Measurements from ENCODE around the gene VSTM2L. TPM values are rescaled to one million over a fixed set of nuclear protein-coding genes. Genes with fewer than 3 reads are reported as not detected.

The VSTM2L gene
- total and polyA plus RNA-seq, 5 experiments from 2014 or later: not detected

DNA sequence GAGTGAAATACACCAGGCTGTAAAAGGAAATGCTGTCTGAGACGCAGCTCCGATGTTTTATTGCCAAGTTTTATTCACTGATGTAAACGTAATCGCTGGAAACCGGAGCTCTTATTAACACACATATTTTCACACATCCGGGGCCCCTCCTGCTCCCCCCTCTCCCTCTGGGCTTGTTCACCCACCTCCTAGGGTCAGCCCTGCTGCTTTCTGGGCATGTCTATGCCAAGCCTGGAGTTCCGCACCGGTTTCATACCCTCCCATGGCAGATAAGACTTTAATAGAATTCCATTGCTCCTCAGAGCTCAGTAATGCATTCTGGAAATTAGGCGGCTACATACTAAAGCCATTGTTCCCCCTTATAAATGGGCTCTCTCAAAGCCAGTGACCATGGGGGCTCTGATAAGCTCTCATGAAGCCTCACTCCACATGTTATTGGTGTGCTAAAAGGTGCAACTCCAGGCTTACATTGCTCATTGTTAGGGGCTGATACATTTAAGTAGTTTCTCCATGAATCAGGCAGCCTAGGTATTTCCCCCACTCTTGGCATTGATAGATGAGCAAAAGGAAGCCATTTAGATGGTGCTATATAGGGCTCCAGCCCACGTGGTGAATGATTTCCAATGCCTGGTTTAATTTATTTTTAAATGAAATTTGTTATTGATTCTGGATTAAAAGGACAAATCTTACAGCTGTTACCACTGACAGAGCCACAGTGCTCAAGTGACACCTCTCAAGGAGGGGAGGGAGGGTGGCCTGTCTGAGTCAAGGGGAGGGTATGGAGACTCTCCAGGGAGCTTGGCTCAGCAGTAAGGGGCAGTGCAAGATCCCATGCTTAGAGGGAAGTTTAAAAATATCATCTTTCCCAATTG is 4.5 kb upstream of the VSTM2L start:
- H3K27ac Mint-ChIP-seq: no peak overlapping the region
- ATAC-seq (no peak), DNase-seq (no peak)
- POLR2A ChIA-PET: no interaction called here
- H3K4me1 Mint-ChIP-seq: peaks cover 6 to 15% (median 8%) of the 10 kb centered on the region in 4 donors
- peaks cover 19 to 51% (median 27%) of the 10 kb centered on the region in 5 donors for H3K27me3 Mint-ChIP-seq
- peaks cover 0 to 2% (median 0%) of the 10 kb centered on the region in 9 donors for H3K9me3 Mint-ChIP-seq
- no peak overlapping the region for H3K4me3 Mint-ChIP-seq
- peaks cover 0 to 4% (median 3%) of the 10 kb centered on the region in 3 donors for H3K36me3 Mint-ChIP-seq

DNA sequence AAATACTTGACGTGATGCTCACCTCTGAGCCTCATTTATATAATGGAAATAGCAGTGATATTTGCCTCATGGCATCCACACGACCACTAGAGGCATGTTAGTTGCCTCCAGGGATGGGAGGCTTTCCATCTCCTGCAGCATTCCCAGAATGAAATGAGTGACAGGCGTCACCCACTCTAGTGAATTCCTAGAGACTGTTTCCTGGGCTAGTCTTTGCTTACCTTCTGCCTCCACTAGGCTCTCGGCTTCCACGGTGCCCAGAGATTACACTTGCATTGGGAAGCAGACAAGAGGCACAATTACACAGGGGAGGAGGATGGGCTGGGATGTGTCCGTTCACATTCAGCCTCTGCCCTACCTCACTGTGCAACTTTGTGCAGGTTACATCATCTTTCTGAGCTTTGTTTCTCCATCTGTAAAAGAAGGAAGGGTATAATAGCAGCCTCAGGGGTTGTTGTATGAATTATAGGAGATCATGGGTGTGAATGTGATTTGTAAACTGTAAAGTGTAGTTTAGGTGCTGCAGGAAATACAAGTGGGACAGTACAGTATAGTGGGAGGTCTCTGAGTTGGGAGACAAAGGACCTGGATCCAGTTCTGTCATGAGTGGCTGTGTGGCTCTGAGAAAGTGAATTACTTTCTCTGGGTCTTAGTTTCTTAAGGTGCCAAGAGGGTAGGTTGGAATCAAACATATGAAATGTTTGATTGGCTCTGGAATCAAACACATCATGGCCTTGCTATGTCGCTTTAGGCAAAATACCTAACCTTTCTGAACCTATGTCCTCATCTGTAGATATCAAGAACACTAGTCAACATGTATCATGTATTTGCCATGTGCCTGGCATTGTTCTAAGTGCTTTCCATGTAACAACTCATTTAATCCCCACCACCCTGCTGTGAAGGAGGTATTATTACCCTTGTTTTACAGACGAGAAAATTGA is 3.6 kb upstream of the VSTM2L start:
- no peak for ATAC-seq
- POLR2A ChIA-PET: no interaction called here
- H3K4me3 Mint-ChIP-seq: no peak overlapping the region

GRCh38 chr20:37901240-37901639 is 1.7 kb upstream of the VSTM2L start:
- POLR2A ChIA-PET: no interaction called here
- peak overlapping the region in 4 of 10 donors; percentile 1 to 54 (median 40) for H3K4me3 Mint-ChIP-seq
- H3K4me1 Mint-ChIP-seq: peaks cover 11 to 22% (median 13%) of the 10 kb centered on the region in 4 donors
- no peak for DNase-seq
- peaks cover 0 to 8% (median 8%) of the 10 kb centered on the region in 3 donors for H3K36me3 Mint-ChIP-seq
- peaks cover 36 to 79% (median 53%) of the 10 kb centered on the region in 5 donors for H3K27me3 Mint-ChIP-seq
- no peak overlapping the region for H3K27ac Mint-ChIP-seq
- H3K9me3 Mint-ChIP-seq: peaks cover 0 to 4% (median 0%) of the 10 kb centered on the region in 9 donors
- no peak for ATAC-seq

More for the DNA sequence above, 3.6 kb upstream of the VSTM2L start:
- H3K27me3 Mint-ChIP-seq: peaks cover 25 to 60% (median 36%) of the 10 kb centered on the region in 5 donors
- H3K4me1 Mint-ChIP-seq: peaks cover 11 to 22% (median 13%) of the 10 kb centered on the region in 4 donors
- H3K9me3 Mint-ChIP-seq: peaks cover 0 to 4% (median 0%) of the 10 kb centered on the region in 9 donors
- DNase-seq: no peak
- peaks cover 0 to 8% (median 8%) of the 10 kb centered on the region in 3 donors for H3K36me3 Mint-ChIP-seq
- H3K27ac Mint-ChIP-seq: no peak overlapping the region

DNA sequence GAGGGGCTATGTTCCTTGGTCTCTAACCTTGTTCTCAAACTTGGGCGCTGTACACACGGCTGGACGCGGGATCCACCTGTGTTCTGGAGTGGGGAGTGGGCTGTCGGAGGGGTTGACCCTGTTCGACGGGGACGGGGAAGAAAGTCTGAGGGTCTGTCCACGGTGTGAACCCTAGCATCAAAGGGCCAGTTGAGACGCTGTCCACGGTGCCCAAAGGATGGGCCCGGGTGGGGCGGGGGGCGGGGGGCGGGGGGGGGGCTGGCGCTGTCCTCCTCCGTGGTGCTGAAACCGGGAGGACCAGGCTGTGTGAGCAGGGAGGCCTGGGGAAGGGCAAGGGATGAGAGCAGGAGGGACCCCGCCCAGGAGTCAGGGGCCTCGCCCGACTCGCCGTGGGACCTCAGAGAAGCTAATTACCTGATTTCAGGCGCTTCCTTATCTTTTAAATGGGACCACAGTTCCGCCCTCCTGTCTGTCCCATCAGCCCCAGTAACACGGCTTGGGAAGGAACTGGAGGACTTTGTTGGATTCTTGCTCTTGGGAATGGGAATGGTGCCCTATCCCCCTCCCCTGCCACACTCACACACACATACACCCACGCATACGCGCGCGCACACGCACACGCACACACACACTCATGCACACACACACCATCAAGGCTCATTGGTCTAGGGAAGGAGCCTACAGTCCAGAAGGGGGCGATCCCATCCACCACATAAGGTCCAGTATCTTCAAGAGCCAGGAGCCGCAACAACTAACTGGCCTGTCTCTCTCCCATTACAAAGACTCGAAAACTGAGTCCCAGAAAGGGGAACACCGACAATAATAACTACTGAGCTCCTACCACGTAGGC is 1.0 kb upstream of the VSTM2L start:
- DNase-seq (no peak), ATAC-seq (no peak)
- POLR2A ChIA-PET: no interaction called here

DNA sequence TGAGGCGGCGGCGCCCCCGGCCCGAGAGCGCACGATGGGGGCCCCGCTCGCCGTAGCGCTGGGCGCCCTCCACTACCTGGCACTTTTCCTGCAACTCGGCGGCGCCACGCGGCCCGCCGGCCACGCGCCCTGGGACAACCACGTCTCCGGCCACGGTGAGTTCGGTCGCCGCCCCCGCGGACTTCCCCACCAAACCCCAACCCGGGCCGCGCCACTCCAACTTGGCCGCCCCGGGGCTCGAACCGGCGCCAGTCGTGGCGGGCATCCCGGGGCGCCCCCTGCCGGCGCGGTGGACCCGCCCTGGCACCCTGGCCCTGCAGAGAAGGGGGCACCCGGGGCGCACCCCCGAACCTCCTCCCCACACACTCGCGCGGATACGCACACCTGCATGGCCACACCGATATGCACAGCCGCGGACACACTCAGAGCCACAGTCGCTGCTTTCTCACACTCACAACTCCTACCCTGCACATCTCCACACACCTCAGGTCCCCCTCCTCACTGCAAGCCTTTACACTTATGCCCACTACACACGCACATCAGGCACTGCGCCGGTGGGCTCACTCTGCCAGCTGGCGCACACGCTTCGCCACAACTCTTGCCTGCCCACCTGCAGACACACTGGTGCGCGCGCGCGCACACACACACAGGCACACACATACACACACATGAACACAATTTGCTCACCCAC is 535 bp downstream of the VSTM2L start:
- peak overlapping the region; percentile 40 to 86 (median 80) for H3K4me3 Mint-ChIP-seq
- peaks cover 11 to 22% (median 13%) of the 10 kb centered on the region in 4 donors for H3K4me1 Mint-ChIP-seq
- H3K27me3 Mint-ChIP-seq: peaks cover 36 to 85% (median 59%) of the 10 kb centered on the region in 5 donors
- ATAC-seq: no peak
- POLR2A ChIA-PET: no interaction called here
- H3K27ac Mint-ChIP-seq: peak overlapping the region in 2 of 10 donors; percentile 52 to 89
- no peak for DNase-seq
- H3K9me3 Mint-ChIP-seq: peaks cover 0 to 4% (median 0%) of the 10 kb centered on the region in 9 donors
- peaks cover 0 to 8% (median 8%) of the 10 kb centered on the region in 3 donors for H3K36me3 Mint-ChIP-seq

More for the DNA sequence above, 1.0 kb upstream of the VSTM2L start:
- Mint-ChIP-seq H3K36me3 (peaks cover 0 to 8% (median 8%) of the 10 kb centered on the region in 3 donors), H3K9me3 (peaks cover 0 to 4% (median 0%) of the 10 kb centered on the region in 9 donors), H3K27me3 (peaks cover 36 to 82% (median 58%) of the 10 kb centered on the region in 5 donors), H3K4me3 (peak overlapping the region; percentile 22 to 66 (median 46)), H3K27ac (peak overlapping the region in 1 of 10 donors; percentile 25), H3K4me1 (peaks cover 11 to 22% (median 13%) of the 10 kb centered on the region in 4 donors)

DNA sequence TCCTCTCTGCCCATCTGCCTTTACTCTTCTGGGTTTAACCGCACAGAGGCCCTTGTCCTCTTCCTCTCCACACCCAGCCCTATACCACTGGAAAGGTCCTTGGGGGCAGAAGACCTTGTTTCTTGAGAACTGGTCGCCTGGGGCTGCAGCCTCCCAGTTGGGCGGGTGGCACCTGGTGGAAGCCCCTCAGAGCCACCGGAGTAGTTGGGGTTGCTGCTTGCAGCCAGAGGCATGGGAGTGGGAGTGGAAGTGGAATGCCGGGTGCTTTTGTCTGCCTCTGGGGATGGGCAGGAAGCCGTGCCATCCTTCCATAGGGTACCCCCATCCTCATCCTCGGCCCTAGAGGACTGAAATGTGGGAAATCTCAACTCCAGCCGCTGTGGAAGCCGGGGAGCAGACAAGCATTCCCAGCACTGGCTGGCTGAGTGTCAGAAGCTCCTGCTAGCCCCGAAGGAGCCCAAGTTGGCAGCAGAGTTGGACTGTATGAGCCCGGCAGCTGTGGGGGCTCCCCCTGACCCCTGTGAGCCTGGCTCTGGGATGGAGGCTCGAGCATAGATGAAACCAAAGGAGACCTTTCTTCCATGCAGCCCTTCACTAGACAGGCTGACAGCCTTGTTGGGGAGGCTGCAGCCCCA is 1.2 kb downstream of the VSTM2L start:
- Mint-ChIP-seq H3K4me1 (peaks cover 11 to 22% (median 14%) of the 10 kb centered on the region in 4 donors), H3K9me3 (peaks cover 0 to 4% (median 0%) of the 10 kb centered on the region in 9 donors), H3K27ac (peak overlapping the region in 2 of 10 donors; percentile 52 to 89), H3K36me3 (peaks cover 0 to 8% (median 8%) of the 10 kb centered on the region in 3 donors), H3K27me3 (peaks cover 41 to 85% (median 60%) of the 10 kb centered on the region in 5 donors), H3K4me3 (peak overlapping the region in 9 of 10 donors; percentile 40 to 86 (median 77))
- POLR2A ChIA-PET: no interaction called here
- ATAC-seq (no peak), DNase-seq (no peak)

- H3K27me3 Mint-ChIP-seq: peaks cover 38 to 81% (median 55%) of the 10 kb centered on the region in 5 donors
- H3K27ac Mint-ChIP-seq: no peak overlapping the region
- peaks cover 0 to 8% (median 8%) of the 10 kb centered on the region in 3 donors for H3K36me3 Mint-ChIP-seq
- peaks cover 0 to 4% (median 0%) of the 10 kb centered on the region in 9 donors for H3K9me3 Mint-ChIP-seq
- ATAC-seq (no peak), DNase-seq (no peak)
- POLR2A ChIA-PET: no interaction called here
- peak overlapping the region in 3 of 10 donors; percentile 12 to 74 (median 18) for H3K4me3 Mint-ChIP-seq
- peaks cover 11 to 22% (median 14%) of the 10 kb centered on the region in 4 donors for H3K4me1 Mint-ChIP-seq
Measured at GRCh38 chr20:37904845-37905373, 2.0 kb downstream of the VSTM2L start.

DNA sequence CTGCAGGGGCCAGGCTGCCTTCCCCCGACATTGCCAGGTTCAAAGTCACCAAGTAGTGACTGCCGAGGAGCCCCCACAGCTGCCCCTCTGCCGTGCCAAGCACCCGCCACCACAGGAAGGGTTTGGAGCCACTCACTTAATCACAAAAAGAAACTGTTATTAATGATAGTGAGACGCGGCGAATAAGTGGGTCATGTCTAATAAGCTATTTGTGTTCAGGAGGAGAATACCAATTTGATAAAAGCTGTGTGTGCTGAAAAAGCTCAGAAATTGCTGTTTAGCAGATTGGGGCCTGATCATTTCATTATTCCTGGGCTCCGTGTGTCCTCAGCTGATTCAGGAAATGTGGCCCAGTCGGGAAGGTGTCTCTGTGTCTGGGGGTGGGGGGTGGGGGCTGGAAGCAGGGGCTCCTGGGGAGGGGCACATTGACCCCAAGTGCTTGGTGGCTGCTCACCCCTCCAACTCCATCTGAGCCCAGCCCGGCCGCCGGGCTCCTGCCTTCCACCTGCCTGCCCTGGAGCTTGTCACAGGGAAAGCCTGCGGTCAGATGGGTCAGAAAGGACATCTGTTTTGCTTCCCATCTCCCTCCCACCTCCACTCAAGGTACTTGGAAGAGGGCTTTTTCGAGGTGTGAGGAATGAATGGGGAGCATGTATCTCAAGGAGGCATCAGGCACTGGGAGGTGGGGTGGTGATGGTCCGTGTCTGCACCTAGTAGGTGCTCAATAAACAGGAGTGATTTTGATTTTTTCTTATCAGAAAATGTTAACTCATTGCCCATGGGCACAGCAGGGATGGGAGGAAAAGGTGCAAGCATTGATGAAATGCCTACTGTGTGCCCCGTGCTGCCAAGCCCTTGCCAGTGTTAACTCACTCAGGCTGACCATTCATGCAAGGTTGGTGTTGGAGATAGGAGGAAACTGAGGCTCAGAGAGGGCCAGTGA is 3.0 kb downstream of the VSTM2L start:
- H3K4me1 Mint-ChIP-seq: peaks cover 11 to 21% (median 14%) of the 10 kb centered on the region in 4 donors
- H3K27ac Mint-ChIP-seq: peak overlapping the region in 1 of 10 donors; percentile 9
- peaks cover 0 to 8% (median 7%) of the 10 kb centered on the region in 3 donors for H3K36me3 Mint-ChIP-seq
- H3K9me3 Mint-ChIP-seq: peaks cover 0 to 4% (median 0%) of the 10 kb centered on the region in 9 donors
- DNase-seq: no peak
- peaks cover 33 to 81% (median 52%) of the 10 kb centered on the region in 5 donors for H3K27me3 Mint-ChIP-seq
- no peak for ATAC-seq
- H3K4me3 Mint-ChIP-seq: no peak overlapping the region
- POLR2A ChIA-PET: no interaction called here

DNA sequence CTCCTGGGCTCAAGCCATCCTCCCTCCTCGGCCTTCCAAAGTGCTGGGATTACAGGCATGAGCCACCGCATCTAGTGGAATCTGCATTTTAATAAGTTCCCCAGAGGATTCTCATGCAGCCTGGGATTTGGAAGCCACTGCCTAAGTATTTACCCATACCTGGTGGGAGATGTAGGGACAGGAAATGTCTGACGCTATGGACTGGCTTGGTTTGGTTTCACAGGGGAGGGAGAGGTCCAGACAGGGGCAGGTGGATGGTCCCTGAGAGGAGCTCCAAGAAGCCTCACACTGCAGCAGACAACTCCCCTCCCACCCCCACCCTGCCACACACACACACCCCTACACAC is 4.4 kb downstream of the VSTM2L start:
- POLR2A ChIA-PET: no interaction called here
- peaks cover 0 to 3% (median 0%) of the 10 kb centered on the region in 9 donors for H3K9me3 Mint-ChIP-seq
- no peak overlapping the region for H3K27ac Mint-ChIP-seq
- ATAC-seq (no peak), DNase-seq (no peak)
- H3K4me3 Mint-ChIP-seq: no peak overlapping the region
- H3K27me3 Mint-ChIP-seq: peaks cover 24 to 76% (median 48%) of the 10 kb centered on the region in 5 donors
- peaks cover 0 to 5% (median 3%) of the 10 kb centered on the region in 3 donors for H3K36me3 Mint-ChIP-seq
- H3K4me1 Mint-ChIP-seq: peaks cover 6 to 17% (median 8%) of the 10 kb centered on the region in 4 donors

All from naive thymus-derived CD8-positive, alpha-beta T cell (primary cell).